Pulmonary artery endothelial cell (primary cell): ENCODE results near the gene CEP57. TPM values are rescaled to one million over a fixed set of nuclear protein-coding genes. Genes with fewer than 3 reads are reported as not detected.
"Not testable (repeated sequence)": the region's sequence is repeated elsewhere in the genome, so short reads cannot be mapped to it uniquely, and the experiment has no call there.

ENCODE experiments used
- DNase-seq: peaks from one replicate; pipeline ENCODE4 v3.0.0-alpha.2; 2011; ENCODE audit warnings: low read depth, low spot score
- total RNA-seq: library from RNA; depleted of rRNA; stranded (reverse); fragments of >200 nt; gene quantifications from 2 replicates; pipeline ENCODE4 v1.2.3, GENCODE V29; 2014

Gene CEP57
- total RNA-seq, 1 donor from 2014 or later = 33.2 TPM

- DNase-seq = not testable (repeated sequence)
Observed at GRCh38 chr11:95854362-95854761, 64.1 kb downstream of the CEP57 start.

GRCh38 chr11:95860024-95860423 lies 69.7 kb downstream of the CEP57 start:
- DNase-seq = not testable (repeated sequence)

GRCh38 chr11:95863486-95864140 lies 73.3 kb downstream of the CEP57 start:
- DNase-seq = no peak

GRCh38 chr11:95867105-95867504 lies 76.8 kb downstream of the CEP57 start:
- DNase-seq = no peak

GRCh38 chr11:95870877-95871276 lies 80.6 kb downstream of the CEP57 start:
- DNase-seq = not testable (repeated sequence)

- DNase-seq = no peak
Observed at GRCh38 chr11:95877291-95877690, 87.0 kb downstream of the CEP57 start.

Other genes starting within 250 kb of the CEP57 start
- gene FAM76B, start 716 bp upstream of the CEP57 start, total RNA-seq = 20.8 and 22.6 TPM in 2 replicates
- gene MTMR2, start 133.6 kb downstream of the CEP57 start, total RNA-seq = 39.2 and 56.7 TPM in 2 replicates